Neural progenitor cell (in vitro differentiated cells): ENCODE measurements around the gene IRAK1. TPM values are rescaled to one million over a fixed set of nuclear protein-coding genes. Genes with fewer than 3 reads are reported as not detected.
"Not testable (repeated sequence)": the region's sequence is repeated elsewhere in the genome, so short reads cannot be mapped to it uniquely, and the experiment has no call there.

Experiments
- DNase-seq: peaks from one replicate; pipeline ENCODE4 v3.0.0-alpha.2; 2016; ENCODE audit warnings: low spot score
- H2AFZ ChIP-seq: fragments of 200-600 bp; sonication (generic); replicated peaks from 2 replicates; pipeline ENCODE4 v1.6.1; 2016; ENCODE audit warnings: antibody characterized with exemption
- H3F3A ChIP-seq: fragments of 200-600 bp; sonication (generic); 2 replicates; pipeline ENCODE4 v1.6.1; 2016; ENCODE audit warnings: antibody characterized with exemption, low read depth
- H3K27ac ChIP-seq: fragments of 200-600 bp; sonication (generic); 2 replicates; pipeline ENCODE4 v1.5.1; 2016; ENCODE audit warnings: mild to moderate bottlenecking
- H3K27me3 ChIP-seq: fragments of 200-600 bp; sonication (generic); 2 replicates; pipeline ENCODE4 v1.6.1; 2016; ENCODE audit warnings: mild to moderate bottlenecking, moderate library complexity
- H3K36me3 ChIP-seq: fragments of 200-600 bp; sonication (generic); 2 replicates; pipeline ENCODE4 v1.5.1; 2016
- H3K4me1 ChIP-seq: fragments of 200-600 bp; sonication (generic); 2 replicates; pipeline ENCODE4 v1.6.1; 2016; ENCODE audit warnings: mixed run types
- H3K4me2 ChIP-seq: fragments of 200-600 bp; sonication (generic); 2 replicates; pipeline ENCODE4 v1.6.1; 2016
- H3K4me3 ChIP-seq: fragments of 200-600 bp; sonication (generic); 2 replicates; pipeline ENCODE4 v1.5.1; 2016
- H3K79me2 ChIP-seq: fragments of 200-600 bp; sonication (generic); 2 replicates; pipeline ENCODE4 v1.6.1; 2016; ENCODE audit warnings: low read depth
- H3K9ac ChIP-seq: fragments of 200-600 bp; sonication (generic); 2 replicates; pipeline ENCODE4 v1.6.1; 2016
- H3K9me3 ChIP-seq: fragments of 200-600 bp; sonication (generic); 2 replicates; pipeline ENCODE4 v1.5.1; 2016; ENCODE audit warnings: low read depth
- H4K20me1 ChIP-seq: fragments of 200-600 bp; sonication (generic); 2 replicates; pipeline ENCODE4 v1.6.1; 2016; ENCODE audit warnings: low read depth
- H3K27ac Mint-ChIP-seq: 3 replicates; pipeline ENCODE4 v1.8.0; 2021; ENCODE audit warnings: mixed read lengths
- H3K27me3 Mint-ChIP-seq: 2 replicates; pipeline ENCODE4 v1.8.0; 2022; ENCODE audit warnings: low read depth, mild to moderate bottlenecking, inconsistent platforms, moderate library complexity, mixed read lengths; ENCODE audit not compliant: insufficient read depth
- H3K36me3 Mint-ChIP-seq: 3 replicates; pipeline ENCODE4 v1.8.0; 2021; ENCODE audit warnings: mixed read lengths
- H3K4me1 Mint-ChIP-seq: 3 replicates; pipeline ENCODE4 v1.8.0; 2021; ENCODE audit warnings: mixed read lengths
- H3K4me3 Mint-ChIP-seq: 3 replicates; pipeline ENCODE4 v1.8.0; 2021; ENCODE audit warnings: mild to moderate bottlenecking, moderate library complexity, mixed read lengths
- H3K9me3 Mint-ChIP-seq: 3 replicates; pipeline ENCODE4 v1.8.0; 2020; ENCODE audit warnings: mixed read lengths
- CTCF ChIP-seq: fragments of 200-600 bp; sonication (generic); IDR thresholded peaks from 2 replicates; pipeline ENCODE4 v1.5.1; 2017; ENCODE audit warnings: antibody characterized with exemption, mild to moderate bottlenecking
- EZH2 ChIP-seq: fragments of 200-600 bp; sonication (generic); IDR thresholded peaks from 2 replicates; pipeline ENCODE4 v1.6.1; 2017; ENCODE audit warnings: antibody characterized with exemption, mild to moderate bottlenecking, moderate library complexity
- EZH2phosphoT487 ChIP-seq: fragments of 200-600 bp; sonication (generic); IDR thresholded peaks from 2 replicates; pipeline ENCODE4 v1.6.1; 2017; ENCODE audit warnings: antibody characterized with exemption
- total RNA-seq: library from RNA; depleted of rRNA; stranded (reverse); fragments of >200 nt; gene quantifications from 2 replicates; pipeline ENCODE4 v1.2.3, GENCODE V29; 2015; ENCODE audit warnings: low replicate concordance

Gene IRAK1
- total RNA-seq, 1 donor from 2014 or later: 6.8 TPM

GRCh38 chrX:153999359-154000037 lies 20.2 kb downstream of the IRAK1 start:
- Mint-ChIP-seq H3K27ac (peak overlapping the region; percentile 60), H3K9me3 (peaks cover 4% of the 10 kb centered on the region), H3K27me3 (peaks cover 4% of the 10 kb centered on the region), H3K4me1 (peaks cover 9% of the 10 kb centered on the region), H3K4me3 (no peak overlapping the region), H3K36me3 (peaks cover 2% of the 10 kb centered on the region)
- Histone ChIP-seq H3K79me2 (no peaks in the 10 kb centered on the region), H3K4me3 (no peak overlapping the region), H3K9me3 (no peaks in the 10 kb centered on the region), H3K27ac (no peak overlapping the region), H3K4me1 (no peaks in the 10 kb centered on the region), H3K4me2 (peak overlapping the region; percentile 1), H3K27me3 (no peaks in the 10 kb centered on the region), H3K36me3 (no peaks in the 10 kb centered on the region), H4K20me1 (no peaks in the 10 kb centered on the region), H3F3A (peaks cover 6% of the 10 kb centered on the region), H3K9ac (no peak overlapping the region), H2AFZ (no peak overlapping the region)
- peak; percentile 49 for DNase-seq
- no peak for TF ChIP-seq EZH2
- no peak for TF ChIP-seq EZH2phosphoT487
- TF ChIP-seq CTCF: no peak

GRCh38 chrX:153995504-153995903 lies 24.2 kb downstream of the IRAK1 start:
- Histone ChIP-seq H3F3A (peaks cover 6% of the 10 kb centered on the region), H2AFZ (no peak overlapping the region), H4K20me1 (no peaks in the 10 kb centered on the region), H3K4me3 (no peak overlapping the region), H3K27ac (no peak overlapping the region), H3K79me2 (no peaks in the 10 kb centered on the region), H3K27me3 (no peaks in the 10 kb centered on the region), H3K9ac (no peak overlapping the region), H3K4me2 (no peak overlapping the region), H3K4me1 (no peaks in the 10 kb centered on the region), H3K9me3 (peaks cover 5% of the 10 kb centered on the region), H3K36me3 (no peaks in the 10 kb centered on the region)
- no peak overlapping the region for H3K27ac Mint-ChIP-seq
- TF ChIP-seq CTCF: no peak
- no peak for TF ChIP-seq EZH2phosphoT487
- TF ChIP-seq EZH2: no peak
- no peak for DNase-seq
- H3K4me3 Mint-ChIP-seq: no peak overlapping the region
- peaks cover 5% of the 10 kb centered on the region for H3K9me3 Mint-ChIP-seq
- peaks cover 2% of the 10 kb centered on the region for H3K4me1 Mint-ChIP-seq
- H3K36me3 Mint-ChIP-seq: no peaks in the 10 kb centered on the region
- H3K27me3 Mint-ChIP-seq: no peaks in the 10 kb centered on the region

- not testable (repeated sequence) for H3K36me3 ChIP-seq, H3K36me3 Mint-ChIP-seq, H3K4me1 Mint-ChIP-seq, H3K9me3 ChIP-seq, H2AFZ ChIP-seq, H3K4me3 Mint-ChIP-seq, H4K20me1 ChIP-seq, H3K4me3 ChIP-seq, H3K4me2 ChIP-seq, H3K27me3 ChIP-seq, H3K79me2 ChIP-seq, H3K27ac ChIP-seq, H3K27ac Mint-ChIP-seq, H3F3A ChIP-seq, H3K4me1 ChIP-seq, H3K27me3 Mint-ChIP-seq, H3K9me3 Mint-ChIP-seq, H3K9ac ChIP-seq, DNase-seq
Observed at GRCh38 chrX:153994398-153994797, 25.3 kb downstream of the IRAK1 start.

GRCh38 chrX:153993978-153994377 lies 25.7 kb downstream of the IRAK1 start:
- H3K36me3 Mint-ChIP-seq: no peaks in the 10 kb centered on the region
- H3K27me3 ChIP-seq: no peaks in the 10 kb centered on the region
- H3K4me1 ChIP-seq: no peaks in the 10 kb centered on the region
- H3K9me3 Mint-ChIP-seq: peaks cover 10% of the 10 kb centered on the region
- H2AFZ ChIP-seq: no peak overlapping the region
- H3F3A ChIP-seq: no peaks in the 10 kb centered on the region
- no peak for DNase-seq
- no peak overlapping the region for H3K4me3 ChIP-seq
- H3K4me3 Mint-ChIP-seq: no peak overlapping the region
- no peaks in the 10 kb centered on the region for H4K20me1 ChIP-seq
- H3K27ac Mint-ChIP-seq: no peak overlapping the region
- peaks cover 5% of the 10 kb centered on the region for H3K9me3 ChIP-seq
- no peak overlapping the region for H3K4me2 ChIP-seq
- no peak overlapping the region for H3K9ac ChIP-seq
- peaks cover 3% of the 10 kb centered on the region for H3K27me3 Mint-ChIP-seq
- H3K4me1 Mint-ChIP-seq: peaks cover 2% of the 10 kb centered on the region
- H3K27ac ChIP-seq: no peak overlapping the region
- TF ChIP-seq EZH2phosphoT487 (no peak), CTCF (no peak), EZH2 (no peak)
- H3K36me3 ChIP-seq: no peaks in the 10 kb centered on the region
- no peaks in the 10 kb centered on the region for H3K79me2 ChIP-seq
